Measurements from ENCODE around the gene LSM14B.

The LSM14B gene

DNA sequence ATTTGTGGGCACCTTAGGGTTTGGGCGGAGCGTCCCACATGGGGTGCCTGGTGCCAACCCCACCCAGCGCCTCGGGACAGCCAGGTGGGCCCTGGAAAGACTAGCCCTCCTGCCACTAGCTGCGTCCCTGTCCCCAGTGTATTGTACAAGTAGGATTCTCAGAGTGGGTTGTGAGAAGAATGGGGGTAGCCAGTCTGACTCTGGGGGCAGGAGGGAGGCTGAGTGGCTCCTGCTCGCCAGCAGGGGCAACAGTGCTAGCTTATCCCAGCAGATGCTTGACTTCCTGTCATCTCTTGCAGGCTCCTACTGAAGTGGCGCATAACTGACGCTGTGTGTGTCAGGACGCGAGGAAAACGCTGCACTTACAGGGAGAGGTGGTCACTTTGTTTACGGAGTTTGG lies 11.6 kb downstream of the LSM14B start:
- H3K4me3 Mint-ChIP-seq, result no peak overlapping the region
- H3K27ac Mint-ChIP-seq, result peak overlapping the region; percentile 17

DNA sequence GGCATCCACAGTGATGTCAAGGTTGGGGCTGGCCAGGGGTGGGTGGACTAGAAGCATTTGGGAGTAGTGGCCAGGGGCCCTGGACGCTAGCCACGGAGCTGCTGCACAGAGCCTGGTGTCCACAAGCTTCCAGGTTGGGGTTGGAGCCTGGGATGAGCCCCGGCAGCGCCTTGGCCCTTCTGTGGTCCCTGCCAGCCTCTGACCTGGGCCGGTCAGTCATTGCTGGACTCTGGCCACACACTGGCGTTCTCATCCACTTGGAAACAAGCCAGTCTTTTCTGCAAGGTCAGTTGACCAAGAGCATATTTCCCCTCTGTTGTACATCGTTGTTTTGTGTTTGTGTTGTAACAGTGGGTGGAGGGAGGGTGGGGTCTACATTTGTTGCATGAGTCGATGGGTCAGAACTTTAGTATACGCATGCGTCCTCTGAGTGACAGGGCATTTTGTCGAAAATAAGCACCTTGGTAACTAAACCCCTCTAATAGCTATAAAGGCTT lies 12.5 kb downstream of the LSM14B start:
- Mint-ChIP-seq H3K27me3 (ENCODE audit: low read depth) (no peaks in the 10 kb centered on the region), H3K9me3 (no peaks in the 10 kb centered on the region), H3K36me3 (ENCODE audit: low read depth) (peaks cover 61% of the 10 kb centered on the region), H3K4me3 (no peak overlapping the region), H3K4me1 (ENCODE audit: low read depth) (peaks cover 22% of the 10 kb centered on the region), H3K27ac (no peak overlapping the region)

More for the DNA sequence above, 11.6 kb downstream of the LSM14B start:
- Mint-ChIP-seq H3K36me3 (ENCODE audit: low read depth) (peaks cover 56% of the 10 kb centered on the region), H3K4me1 (ENCODE audit: low read depth) (peaks cover 22% of the 10 kb centered on the region), H3K9me3 (no peaks in the 10 kb centered on the region), H3K27me3 (ENCODE audit: low read depth) (no peaks in the 10 kb centered on the region)

DNA sequence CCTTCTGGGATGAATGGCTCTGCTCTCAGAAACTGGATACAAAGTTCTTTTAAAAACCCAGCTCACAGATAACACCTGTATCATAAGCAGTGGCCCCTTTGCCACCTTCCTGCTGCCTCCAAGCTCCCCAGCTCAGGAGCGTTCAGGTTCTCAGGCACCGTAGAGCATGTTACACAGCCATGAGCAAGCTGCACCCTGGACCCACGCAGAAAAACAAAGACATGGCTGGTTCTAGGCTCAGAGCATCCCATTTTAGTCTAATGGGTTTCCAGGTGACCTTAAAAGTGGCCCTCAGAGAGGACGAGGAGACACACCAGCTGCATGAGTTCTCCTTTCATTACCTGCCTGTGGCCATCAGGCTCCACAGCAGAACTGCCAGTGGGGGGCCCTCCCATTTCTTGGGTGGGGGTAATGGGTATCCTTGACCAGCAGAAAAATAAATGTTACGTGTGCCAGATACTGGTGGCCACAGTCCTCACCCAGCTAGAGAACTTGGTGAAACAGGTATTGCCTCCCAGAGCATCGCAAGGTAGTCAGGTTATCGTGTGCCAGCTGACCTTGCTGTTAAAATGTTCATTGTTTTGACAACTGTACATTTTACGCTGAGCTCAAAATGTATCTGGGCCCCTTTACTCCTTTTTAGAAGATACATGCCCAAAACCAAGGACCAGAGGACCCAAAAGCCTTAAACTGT lies 13.4 kb downstream of the LSM14B start:
- Mint-ChIP-seq H3K27ac (no peak overlapping the region), H3K27me3 (ENCODE audit: low read depth) (no peaks in the 10 kb centered on the region), H3K9me3 (no peaks in the 10 kb centered on the region), H3K4me1 (ENCODE audit: low read depth) (peaks cover 30% of the 10 kb centered on the region), H3K36me3 (ENCODE audit: low read depth) (peaks cover 60% of the 10 kb centered on the region), H3K4me3 (no peak overlapping the region)

DNA sequence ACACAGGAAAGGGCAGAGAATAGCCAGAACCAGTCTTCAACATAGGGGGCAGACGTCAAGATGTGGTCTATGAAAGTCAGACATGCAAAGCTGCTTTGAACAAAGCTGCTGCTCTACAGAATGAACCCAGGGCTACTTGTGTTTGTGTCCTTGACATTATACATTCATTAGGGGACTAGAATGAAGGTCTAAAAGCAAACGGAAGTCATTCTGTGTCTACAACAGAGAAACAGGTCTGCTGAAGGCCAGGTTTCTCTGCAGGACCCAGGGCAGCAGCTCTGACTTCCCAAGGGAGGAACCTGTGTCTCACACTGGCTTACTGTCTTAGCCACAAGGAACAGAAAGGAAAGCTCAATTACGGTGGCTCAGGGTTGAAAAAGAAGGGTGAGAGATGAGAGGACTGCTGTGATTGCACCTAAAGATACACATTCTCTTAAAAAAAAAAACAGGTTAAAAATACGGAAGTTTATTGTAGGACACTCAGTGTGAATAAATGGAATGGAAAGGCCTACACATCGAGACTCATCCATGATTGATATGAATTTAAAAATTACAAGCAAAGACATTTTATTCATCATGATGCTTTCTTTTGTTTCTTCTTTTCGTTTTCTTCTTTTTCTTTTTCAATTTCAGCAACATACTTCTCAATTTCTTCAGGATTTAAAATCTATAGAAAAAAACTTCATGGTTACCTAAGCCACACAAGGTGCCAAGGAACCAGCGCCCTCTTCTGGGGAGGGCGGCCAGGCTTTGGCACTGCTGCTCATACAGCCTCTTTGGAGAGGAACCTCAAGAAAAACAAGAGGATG lies 14.2 kb downstream of the LSM14B start:
- Mint-ChIP-seq H3K4me3 (no peak overlapping the region), H3K9me3 (no peaks in the 10 kb centered on the region), H3K27ac (peak overlapping the region; percentile 80), H3K36me3 (ENCODE audit: low read depth) (peaks cover 59% of the 10 kb centered on the region), H3K4me1 (ENCODE audit: low read depth) (peaks cover 31% of the 10 kb centered on the region), H3K27me3 (ENCODE audit: low read depth) (no peaks in the 10 kb centered on the region)

DNA sequence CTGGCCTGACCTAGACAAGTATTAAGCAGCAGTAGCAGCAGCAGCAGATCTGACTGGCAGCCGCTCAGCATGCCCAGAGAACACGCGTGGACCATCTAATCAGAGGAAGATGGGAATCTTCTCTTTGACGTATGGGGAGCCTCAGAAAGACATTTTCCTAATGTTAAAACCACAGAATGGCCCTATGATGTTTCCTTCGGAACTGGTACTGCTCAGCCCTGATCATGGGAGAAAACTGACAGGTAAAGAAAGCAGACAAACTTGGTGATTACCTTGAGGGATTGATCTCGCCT lies 14.8 kb downstream of the LSM14B start:
- peaks cover 57% of the 10 kb centered on the region for H3K36me3 Mint-ChIP-seq (ENCODE audit: low read depth)
- no peaks in the 10 kb centered on the region for H3K9me3 Mint-ChIP-seq
- H3K4me1 Mint-ChIP-seq (ENCODE audit: low read depth), result peaks cover 33% of the 10 kb centered on the region
- H3K27ac Mint-ChIP-seq, result peak overlapping the region; percentile 80
- H3K4me3 Mint-ChIP-seq, result no peak overlapping the region
- H3K27me3 Mint-ChIP-seq (ENCODE audit: low read depth), result no peaks in the 10 kb centered on the region

DNA sequence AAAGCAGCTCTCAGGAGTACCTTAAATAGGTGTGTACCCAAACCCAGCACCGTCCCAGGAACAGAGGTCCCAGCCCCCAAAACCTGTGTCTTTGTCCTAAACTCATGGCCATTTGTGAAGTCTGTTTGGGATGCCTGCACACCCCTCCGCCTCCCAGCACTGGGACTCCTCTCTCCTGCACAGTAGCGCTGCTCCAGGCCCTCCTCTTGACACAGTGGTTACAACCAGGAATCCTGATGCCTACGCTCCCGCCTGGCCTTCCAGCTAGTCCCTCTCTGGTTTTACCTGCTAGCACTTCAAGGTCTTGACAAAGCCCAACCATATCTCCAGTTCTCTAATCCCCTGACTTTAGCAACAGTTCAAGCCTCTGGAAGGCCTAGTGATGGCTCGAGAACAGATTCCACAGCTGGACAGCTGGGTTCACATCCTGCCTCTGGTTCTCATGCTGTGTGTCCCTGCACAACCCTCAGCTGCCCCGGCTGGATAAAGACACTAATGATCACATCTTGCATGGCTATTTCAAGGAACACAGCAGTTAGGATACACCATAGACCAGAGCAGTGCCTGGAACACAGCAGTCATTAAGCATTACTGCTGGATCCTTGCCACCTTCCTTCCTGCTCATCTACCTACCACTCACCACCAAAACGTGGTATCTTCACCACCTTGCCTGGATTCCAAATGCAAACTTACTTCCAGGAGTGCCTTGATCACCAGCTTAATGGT lies 15.4 kb downstream of the LSM14B start:
- H3K36me3 Mint-ChIP-seq (ENCODE audit: low read depth), result peaks cover 55% of the 10 kb centered on the region

DNA sequence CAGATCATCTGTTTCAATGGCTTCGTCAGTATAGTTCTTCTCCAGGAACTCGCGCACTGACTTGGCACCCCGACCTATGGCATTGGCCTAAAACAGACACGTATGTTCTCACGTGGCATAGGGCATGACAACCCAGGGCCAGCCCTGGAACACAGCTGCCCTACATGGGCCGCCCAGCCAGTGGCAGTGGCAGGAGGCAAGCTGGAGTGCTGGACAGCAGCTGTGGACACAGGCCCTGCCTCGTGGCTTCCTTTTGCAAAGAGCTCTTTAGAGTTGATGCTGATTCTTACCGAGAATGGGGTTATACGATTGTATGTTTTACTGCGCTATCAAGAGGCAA lies 15.9 kb downstream of the LSM14B start:
- no peaks in the 10 kb centered on the region for H3K9me3 Mint-ChIP-seq
- no peak overlapping the region for H3K27ac Mint-ChIP-seq
- H3K27me3 Mint-ChIP-seq (ENCODE audit: low read depth), result no peaks in the 10 kb centered on the region
- no peak overlapping the region for H3K4me3 Mint-ChIP-seq
- peaks cover 33% of the 10 kb centered on the region for H3K4me1 Mint-ChIP-seq (ENCODE audit: low read depth)
- peaks cover 55% of the 10 kb centered on the region for H3K36me3 Mint-ChIP-seq (ENCODE audit: low read depth)

More for the DNA sequence above, 15.4 kb downstream of the LSM14B start:
- Mint-ChIP-seq H3K9me3 (no peaks in the 10 kb centered on the region), H3K4me3 (no peak overlapping the region), H3K4me1 (ENCODE audit: low read depth) (peaks cover 33% of the 10 kb centered on the region), H3K27me3 (ENCODE audit: low read depth) (no peaks in the 10 kb centered on the region), H3K27ac (peak overlapping the region; percentile 21)

DNA sequence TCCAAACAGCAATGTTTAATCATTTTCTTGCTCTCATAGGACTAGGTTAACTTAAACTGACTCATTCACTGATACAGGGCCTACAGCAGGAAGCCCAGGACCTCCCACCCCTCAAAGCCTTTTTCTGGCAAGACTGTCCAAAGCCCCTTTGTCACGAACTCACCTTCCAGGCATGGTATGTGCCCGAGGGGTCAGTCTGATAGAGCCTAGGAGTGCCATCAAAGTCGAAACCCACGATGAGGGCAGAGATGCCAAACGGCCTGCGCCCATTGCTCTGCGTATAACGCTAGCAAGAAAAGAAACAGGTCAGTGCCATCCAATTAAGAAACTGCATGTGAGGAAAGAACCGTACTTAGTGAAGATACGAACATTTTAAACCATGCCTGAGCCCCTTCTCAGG lies 16.6 kb downstream of the LSM14B start:
- no peak overlapping the region for H3K4me3 Mint-ChIP-seq
- H3K36me3 Mint-ChIP-seq (ENCODE audit: low read depth), result peaks cover 53% of the 10 kb centered on the region
- H3K27ac Mint-ChIP-seq, result no peak overlapping the region
- H3K4me1 Mint-ChIP-seq (ENCODE audit: low read depth), result peaks cover 33% of the 10 kb centered on the region
- H3K27me3 Mint-ChIP-seq (ENCODE audit: low read depth), result no peaks in the 10 kb centered on the region
- H3K9me3 Mint-ChIP-seq, result no peaks in the 10 kb centered on the region

DNA sequence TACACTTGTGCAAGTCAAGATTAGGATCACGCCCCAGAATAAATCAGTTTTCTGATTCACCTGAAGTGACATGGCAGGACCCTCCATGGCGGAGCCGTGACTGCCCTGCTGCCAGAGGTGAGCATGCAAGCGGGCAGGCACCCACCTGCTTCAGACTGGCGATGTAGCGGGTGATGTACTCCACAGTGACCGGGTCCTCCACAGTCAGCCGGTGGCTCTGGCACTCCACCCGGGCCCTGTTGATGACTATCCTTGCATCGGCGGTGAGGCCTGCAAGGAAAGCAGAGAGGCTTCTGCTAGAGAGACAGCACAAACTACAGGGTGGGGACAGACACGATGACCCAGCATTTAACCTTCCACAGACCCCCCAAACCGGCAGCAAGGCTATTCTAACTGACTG lies 17.4 kb downstream of the LSM14B start:
- no peak overlapping the region for H3K4me3 Mint-ChIP-seq
- H3K27me3 Mint-ChIP-seq (ENCODE audit: low read depth), result no peaks in the 10 kb centered on the region
- no peak overlapping the region for H3K27ac Mint-ChIP-seq
- no peaks in the 10 kb centered on the region for H3K9me3 Mint-ChIP-seq
- H3K4me1 Mint-ChIP-seq (ENCODE audit: low read depth), result peaks cover 36% of the 10 kb centered on the region
- peaks cover 51% of the 10 kb centered on the region for H3K36me3 Mint-ChIP-seq (ENCODE audit: low read depth)

DNA sequence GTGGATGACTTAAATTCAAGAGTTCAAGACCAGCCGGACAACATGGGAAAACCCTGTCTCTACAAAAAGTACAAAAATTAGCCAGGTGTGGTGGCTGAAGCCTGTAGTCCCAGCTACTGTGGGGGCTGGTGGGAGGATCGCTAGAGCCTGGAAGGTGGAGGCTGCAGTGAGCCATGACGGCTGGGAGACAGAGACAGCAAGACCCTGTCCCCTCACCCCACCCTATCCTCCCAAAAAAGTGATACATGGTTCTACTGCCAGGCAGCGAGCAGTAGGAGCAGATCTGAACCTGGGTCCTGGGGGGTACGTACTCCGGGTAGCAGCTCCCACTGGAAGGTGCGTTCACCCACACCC lies 18.7 kb downstream of the LSM14B start:
- Mint-ChIP-seq H3K9me3 (no peaks in the 10 kb centered on the region), H3K27ac (no peak overlapping the region), H3K36me3 (ENCODE audit: low read depth) (peaks cover 52% of the 10 kb centered on the region), H3K4me1 (ENCODE audit: low read depth) (peaks cover 45% of the 10 kb centered on the region), H3K4me3 (peak overlapping the region; percentile 89), H3K27me3 (ENCODE audit: low read depth) (no peaks in the 10 kb centered on the region)

DNA sequence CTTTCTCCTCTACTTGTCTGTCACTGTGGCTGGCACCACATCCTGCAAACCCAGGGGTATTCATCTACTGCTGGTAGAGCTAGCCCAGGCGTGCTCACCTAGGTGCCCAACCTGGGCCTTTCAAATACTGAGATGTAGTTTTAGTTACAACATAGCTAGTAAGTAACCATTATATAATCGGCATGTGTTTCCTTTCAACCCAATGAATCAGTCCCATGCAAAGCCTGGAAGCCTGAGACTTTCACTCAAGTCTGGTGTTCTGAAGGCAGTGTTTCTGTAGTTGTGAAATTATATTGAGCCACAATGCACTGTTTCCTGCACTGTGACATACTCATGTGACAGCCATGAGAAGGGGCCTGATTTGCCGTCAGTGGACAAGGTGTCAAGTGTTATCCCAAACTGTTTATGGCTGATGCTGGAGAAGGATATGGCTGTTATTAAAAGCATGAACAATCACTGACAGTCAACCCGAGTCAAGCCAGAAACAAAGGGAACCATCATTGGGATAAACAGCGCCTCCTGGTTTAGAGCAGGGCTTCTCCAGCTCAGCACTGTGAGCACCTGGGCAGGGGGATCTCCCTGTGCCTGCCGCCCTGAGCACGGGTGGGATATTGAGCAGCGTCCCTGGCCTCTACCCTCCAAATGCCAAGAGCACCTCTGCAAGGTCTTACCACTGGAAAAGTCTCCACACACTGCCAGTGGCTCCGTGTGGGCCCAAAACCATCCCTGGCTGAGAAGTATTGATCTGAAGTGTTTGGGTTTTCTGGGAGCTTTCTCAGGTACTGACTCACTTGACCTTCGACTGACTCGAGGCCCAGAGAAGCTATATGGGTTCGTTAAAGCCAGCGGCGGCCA lies 19.3 kb downstream of the LSM14B start:
- Mint-ChIP-seq H3K9me3 (no peaks in the 10 kb centered on the region), H3K27ac (peak overlapping the region; percentile 84), H3K4me1 (ENCODE audit: low read depth) (peaks cover 45% of the 10 kb centered on the region), H3K4me3 (peak overlapping the region; percentile 89), H3K36me3 (ENCODE audit: low read depth) (peaks cover 46% of the 10 kb centered on the region), H3K27me3 (ENCODE audit: low read depth) (no peaks in the 10 kb centered on the region)

DNA sequence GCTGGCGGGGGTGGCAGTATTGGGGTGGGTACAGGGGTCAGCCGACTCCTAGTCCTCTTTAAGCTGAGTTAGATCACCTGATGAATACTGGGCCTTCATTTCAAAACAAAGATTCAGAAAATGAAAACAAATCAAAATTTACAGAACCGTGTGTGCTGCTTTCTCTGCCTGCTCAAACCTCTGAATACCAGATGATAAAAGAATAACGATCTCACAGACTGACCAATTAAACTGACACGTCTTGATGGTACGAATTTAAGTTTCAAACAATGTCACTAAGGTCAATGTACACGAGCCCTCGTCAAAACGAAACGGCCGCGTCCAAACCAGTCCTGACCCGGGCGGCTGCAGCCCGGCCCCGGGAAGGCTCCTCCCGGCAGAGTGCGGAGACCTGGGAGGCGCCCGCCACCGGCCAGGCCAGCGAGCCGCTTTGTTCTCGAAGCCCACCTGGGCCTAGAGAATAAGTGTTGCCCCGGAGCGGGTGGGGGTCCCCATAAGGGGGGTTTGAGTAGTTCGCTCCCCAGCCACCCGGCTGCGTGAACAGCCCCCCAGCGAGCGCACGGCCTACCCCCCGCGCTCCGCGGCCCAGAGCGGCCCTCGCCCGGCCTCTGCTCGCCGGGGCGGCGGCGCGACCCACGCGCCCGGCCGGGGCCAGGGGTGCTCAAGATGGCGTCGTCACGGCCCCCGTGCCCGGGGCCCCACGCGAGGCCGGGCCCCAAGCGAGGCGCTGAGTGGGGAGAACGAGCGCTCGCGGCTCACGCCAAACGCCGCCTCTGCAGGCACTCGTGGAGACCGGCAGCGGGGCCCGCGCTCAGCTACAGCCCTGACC lies 20.2 kb downstream of the LSM14B start:
- H3K4me3 Mint-ChIP-seq, result peak overlapping the region; percentile 89
- H3K36me3 Mint-ChIP-seq (ENCODE audit: low read depth), result peaks cover 39% of the 10 kb centered on the region
- peak overlapping the region; percentile 84 for H3K27ac Mint-ChIP-seq
- no peaks in the 10 kb centered on the region for H3K9me3 Mint-ChIP-seq
- no peaks in the 10 kb centered on the region for H3K27me3 Mint-ChIP-seq (ENCODE audit: low read depth)
- H3K4me1 Mint-ChIP-seq (ENCODE audit: low read depth), result peaks cover 39% of the 10 kb centered on the region

DNA sequence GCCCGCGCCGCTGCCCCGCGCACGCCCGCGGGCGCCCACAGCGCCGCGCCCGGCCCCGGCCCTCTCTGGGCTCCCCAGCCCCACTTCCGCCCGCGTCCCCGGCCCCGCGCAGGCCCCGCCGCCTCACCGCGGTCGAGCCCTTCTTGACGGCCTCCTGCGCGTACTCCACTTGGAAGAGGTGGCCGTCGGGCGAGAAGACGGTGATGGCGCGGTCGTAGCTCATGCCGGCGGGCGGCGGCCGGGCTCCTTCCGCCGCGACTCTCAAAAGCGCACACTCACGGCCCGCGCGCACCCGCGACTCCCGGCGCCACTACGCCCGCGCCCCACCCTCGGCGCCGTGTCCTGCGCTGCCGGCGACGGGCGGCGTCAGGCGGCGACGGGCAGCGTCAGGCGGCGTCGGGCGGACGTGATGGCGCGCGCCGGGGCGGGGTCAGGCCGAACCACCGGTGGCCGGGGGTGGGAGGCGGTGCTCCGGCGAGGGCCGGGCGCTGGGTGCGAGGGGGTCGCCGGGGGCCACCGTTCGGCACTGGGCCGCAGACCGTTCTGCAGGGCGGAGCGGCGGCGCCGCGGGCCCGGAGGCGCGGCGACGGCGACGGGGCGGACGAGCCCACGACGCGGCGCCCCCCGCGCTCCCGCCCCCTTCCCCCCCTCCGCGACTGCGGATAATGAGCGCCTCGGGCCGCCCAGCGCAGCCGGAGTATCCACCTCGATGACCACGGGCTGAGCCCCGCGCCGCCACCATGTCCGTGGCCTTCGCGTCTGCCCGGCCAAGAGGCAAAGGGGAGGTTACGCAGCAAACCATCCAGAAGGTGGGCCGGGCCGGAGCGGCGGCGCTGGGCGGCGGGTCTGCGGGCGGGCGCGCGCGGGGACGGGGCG lies 21.0 kb downstream of the LSM14B start, which contains the start of the genes PSMA7 and SS18L1:
Gene PSMA7, minus strand, starts transcription at position 314 of the 876 bp plus-strand sequence. Its CDS starts 91 bp downstream, at position 223.
Gene SS18L1, plus strand, starts transcription at position 689 of the 876 bp plus-strand sequence. Its CDS starts 52 bp downstream, at position 741.
- H3K4me1 Mint-ChIP-seq (ENCODE audit: low read depth), result peaks cover 35% of the 10 kb centered on the region
- H3K4me3 Mint-ChIP-seq, result peak within 1 kb of the TSS; percentile 89
- H3K27me3 Mint-ChIP-seq (ENCODE audit: low read depth), result no peaks in the 10 kb centered on the region
- no peaks in the 10 kb centered on the region for H3K9me3 Mint-ChIP-seq
- peak within 1 kb of the TSS; percentile 84 for H3K27ac Mint-ChIP-seq
- peaks cover 30% of the 10 kb centered on the region for H3K36me3 Mint-ChIP-seq (ENCODE audit: low read depth)
